Activated T-helper 9 cell treated with anti-CD3 and anti-CD28 coated beads, Interleukin-2, amount 50 U/mL, for 16 hours (primary cell): ENCODE measurements around the gene FAM53A.
"Not testable (repeated sequence)": the region's sequence is repeated elsewhere in the genome, so short reads cannot be mapped to it uniquely, and the experiment has no call there.

Experiments
- DNase-seq: peaks from one replicate; pipeline ENCODE4 v3.0.0-alpha.2; 2020; ENCODE audit warnings: low read depth

FAM53A gene

GRCh38 chr4:1716065-1716945, 32.2 kb upstream of the FAM53A start:
- DNase-seq, result no peak

- no peak for DNase-seq
Observed at GRCh38 chr4:1715002-1715758, 31.1 kb upstream of the FAM53A start.

- no peak for DNase-seq
Observed at GRCh38 chr4:1714303-1715001, 30.3 kb upstream of the FAM53A start.

- no peak for DNase-seq
Observed at GRCh38 chr4:1713003-1713851, 29.1 kb upstream of the FAM53A start.

- DNase-seq, result peak; percentile 98
Observed at GRCh38 chr4:1712216-1713002, 28.3 kb upstream of the FAM53A start, which contains the start of gene SLBP. Gene SLBP (minus strand): TSS chr4:1712319. CDS start chr4:1712188, 131 bp downstream.

GRCh38 chr4:1711571-1712215, 27.6 kb upstream of the FAM53A start:
- peak; percentile 21 for DNase-seq

- DNase-seq, result no peak
Observed at GRCh38 chr4:1711055-1711570, 27.0 kb upstream of the FAM53A start.

GRCh38 chr4:1708581-1708980, 24.5 kb upstream of the FAM53A start:
- DNase-seq, result no peak

GRCh38 chr4:1706358-1706757, 22.2 kb upstream of the FAM53A start:
- no peak for DNase-seq

- DNase-seq, result no peak
Observed at GRCh38 chr4:1705732-1706131, 21.6 kb upstream of the FAM53A start.

- DNase-seq, result no peak
Observed at GRCh38 chr4:1703867-1704266, 19.8 kb upstream of the FAM53A start.

- not testable (repeated sequence) for DNase-seq
Observed at GRCh38 chr4:1701671-1702070, 17.6 kb upstream of the FAM53A start.

- DNase-seq, result no peak
Observed at GRCh38 chr4:1695913-1696312, 11.8 kb upstream of the FAM53A start.

- DNase-seq, result peak; percentile 67
Observed at GRCh38 chr4:1693131-1693896, 9.2 kb upstream of the FAM53A start.

GRCh38 chr4:1691737-1692373, 7.7 kb upstream of the FAM53A start:
- DNase-seq, result no peak

GRCh38 chr4:1690698-1691097, 6.6 kb upstream of the FAM53A start:
- DNase-seq, result no peak

GRCh38 chr4:1686440-1687036, 2.4 kb upstream of the FAM53A start:
- DNase-seq, result no peak
